GM15510 (cell line): ENCODE data around the gene PITPNM3.

Experiments used
- POLR2A ChIP-seq: IDR thresholded peaks from 3 replicates; pipeline ENCODE4 v1.6.1; 2011; ENCODE audit warnings: borderline replicate concordance; ENCODE audit not compliant: insufficient read length; ENCODE audit errors: extremely low read depth

PITPNM3 gene

GRCh38 chr17:6556121-6557039, at the start of gene PITPNM3:
Gene PITPNM3 (minus strand): TSS chr17:6556555. CDS start chr17:6556406, 149 bp downstream.
- TF ChIP-seq POLR2A = no peak

GRCh38 chr17:6605142-6605541, 48.8 kb upstream of the PITPNM3 start:
- no peak for TF ChIP-seq POLR2A

GRCh38 chr17:6603744-6604325, 47.5 kb upstream of the PITPNM3 start:
- no peak for TF ChIP-seq POLR2A

- no peak for TF ChIP-seq POLR2A
Observed at GRCh38 chr17:6602141-6602540, 45.8 kb upstream of the PITPNM3 start.

- no peak for TF ChIP-seq POLR2A
Observed at GRCh38 chr17:6599364-6599763, 43.0 kb upstream of the PITPNM3 start.

GRCh38 chr17:6597727-6598126, 41.4 kb upstream of the PITPNM3 start:
- no peak for TF ChIP-seq POLR2A

- TF ChIP-seq POLR2A = no peak
Observed at GRCh38 chr17:6596941-6597340, 40.6 kb upstream of the PITPNM3 start.

GRCh38 chr17:6596511-6596910, 40.2 kb upstream of the PITPNM3 start:
- no peak for TF ChIP-seq POLR2A

GRCh38 chr17:6596081-6596480, 39.7 kb upstream of the PITPNM3 start:
- no peak for TF ChIP-seq POLR2A

- no peak for TF ChIP-seq POLR2A
Observed at GRCh38 chr17:6592173-6592572, 35.8 kb upstream of the PITPNM3 start.

GRCh38 chr17:6591599-6592158, 35.3 kb upstream of the PITPNM3 start:
- no peak for TF ChIP-seq POLR2A

- TF ChIP-seq POLR2A = no peak
Observed at GRCh38 chr17:6589266-6589946, 33.1 kb upstream of the PITPNM3 start.

GRCh38 chr17:6588165-6588564, 31.8 kb upstream of the PITPNM3 start:
- no peak for TF ChIP-seq POLR2A

- no peak for TF ChIP-seq POLR2A
Observed at GRCh38 chr17:6587310-6587709, 31.0 kb upstream of the PITPNM3 start.

GRCh38 chr17:6583411-6583810, 27.1 kb upstream of the PITPNM3 start:
- no peak for TF ChIP-seq POLR2A

- TF ChIP-seq POLR2A = no peak
Observed at GRCh38 chr17:6580625-6581024, 24.3 kb upstream of the PITPNM3 start.

GRCh38 chr17:6578491-6578890, 22.1 kb upstream of the PITPNM3 start:
- TF ChIP-seq POLR2A = no peak
